ENCODE results near the gene HSPB7. TPM values are rescaled to one million over a fixed set of nuclear protein-coding genes. Genes with fewer than 3 reads are reported as not detected.
A peak's percentile ranks its signal among the peaks of the same experiment; 100 is the strongest.

Gene HSPB7
- total RNA-seq, 1 experiment from 2014 or later: 0.17 TPM

- peak; percentile 97 for DNase-seq (ENCODE audit: low read depth)
These were observed 41.8 kb downstream of the HSPB7 start, which contains the start of gene ZBTB17 for GRCh38 chr1:15975805-15976680. TSS of gene ZBTB17 (minus strand) at chr1:15976101. CDS start at chr1:15948495, 27,606 bp downstream.

DNA sequence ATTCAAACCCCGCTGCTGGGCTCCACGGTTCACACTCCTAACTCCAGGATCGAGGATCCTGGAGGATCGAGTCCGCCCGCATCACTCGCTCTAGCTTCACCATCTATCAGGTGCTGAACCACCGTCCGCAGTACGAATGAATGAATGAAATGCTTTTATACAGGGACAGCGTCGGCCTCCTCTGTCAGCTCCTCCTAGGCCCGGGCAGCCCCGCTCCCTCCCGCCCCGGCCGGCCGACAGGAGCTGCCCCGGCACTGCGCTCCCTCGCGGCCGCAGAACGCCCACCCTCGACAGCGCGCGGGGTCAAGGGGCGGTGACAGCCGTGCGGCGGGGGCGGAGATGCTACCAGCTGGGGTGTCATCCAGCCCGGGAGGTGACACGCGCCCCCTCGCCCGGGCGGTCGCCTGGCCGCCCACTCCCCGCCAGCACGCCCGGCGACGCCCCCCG, 42.5 kb downstream of the HSPB7 start:
- DNase-seq (ENCODE audit: low read depth): peak; percentile 73

GRCh38 chr1:15974855-15975254, 43.0 kb downstream of the HSPB7 start:
- no peak for DNase-seq (ENCODE audit: low read depth)

GRCh38 chr1:15973772-15974171, 44.1 kb downstream of the HSPB7 start:
- no peak for DNase-seq (ENCODE audit: low read depth)

- DNase-seq (ENCODE audit: low read depth): no peak
These were observed 45.4 kb downstream of the HSPB7 start for GRCh38 chr1:15972409-15972808.

DNA sequence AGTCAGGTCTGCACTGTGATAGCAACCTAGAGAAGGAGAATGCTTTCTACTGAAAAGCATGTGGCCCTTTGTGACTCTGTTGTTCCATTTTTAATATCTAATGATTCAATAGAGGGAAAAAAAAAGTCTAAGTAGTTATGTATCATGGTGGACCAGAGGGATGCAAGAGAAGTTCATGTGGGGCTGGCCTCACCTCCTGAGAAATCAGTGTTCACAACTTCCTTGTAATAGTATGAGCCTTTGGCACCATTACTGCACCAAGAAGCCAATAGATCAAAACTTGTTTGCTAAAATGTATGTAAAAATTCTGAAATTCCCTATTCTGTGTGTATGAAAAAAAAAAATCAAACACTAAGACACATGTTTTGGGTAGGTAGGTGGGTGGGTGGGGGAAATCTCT, 46.9 kb downstream of the HSPB7 start:
- no peak for DNase-seq (ENCODE audit: low read depth)

- no peak for DNase-seq (ENCODE audit: low read depth)
These were observed 48.4 kb downstream of the HSPB7 start for GRCh38 chr1:15969321-15969880.

DNA sequence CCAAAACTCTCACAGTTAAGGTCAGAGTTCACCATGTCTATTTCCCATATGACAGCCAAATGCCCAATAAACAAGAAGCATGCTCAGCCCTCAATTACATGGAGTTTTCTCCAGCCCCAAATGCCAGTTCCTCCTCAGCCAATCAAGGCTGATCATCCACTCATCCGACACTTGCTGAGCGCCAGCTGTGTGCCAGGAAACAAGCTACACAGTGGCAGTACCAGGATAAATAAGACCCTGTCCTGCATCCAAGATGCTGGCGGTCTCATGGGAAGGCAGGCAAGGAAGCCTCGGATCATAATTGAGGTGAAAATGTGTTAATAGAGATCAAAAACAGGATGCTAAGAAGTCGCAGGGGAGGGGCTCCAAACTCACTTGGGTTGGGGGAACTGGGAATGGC, 49.7 kb downstream of the HSPB7 start:
- no peak for DNase-seq (ENCODE audit: low read depth)

DNA sequence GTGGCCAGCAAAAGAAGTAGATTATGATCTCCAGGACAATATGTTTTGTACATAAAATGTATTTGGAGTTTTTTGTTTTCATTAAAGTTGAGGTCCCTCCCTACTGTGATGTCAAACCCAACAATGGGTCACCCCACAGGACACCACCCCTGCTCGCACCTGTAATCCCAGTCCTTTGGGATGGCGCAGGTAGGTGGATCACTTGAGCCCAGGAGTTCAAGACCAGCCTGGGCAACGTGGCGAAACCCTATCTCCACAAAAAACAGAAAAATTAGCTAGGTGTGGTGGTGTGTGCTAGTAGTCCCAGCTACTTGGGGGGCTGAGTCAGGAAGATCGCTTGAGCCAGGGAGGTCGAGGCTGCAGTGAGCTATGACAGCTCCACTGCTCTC, 50.9 kb downstream of the HSPB7 start:
- no peak for DNase-seq (ENCODE audit: low read depth)

DNA sequence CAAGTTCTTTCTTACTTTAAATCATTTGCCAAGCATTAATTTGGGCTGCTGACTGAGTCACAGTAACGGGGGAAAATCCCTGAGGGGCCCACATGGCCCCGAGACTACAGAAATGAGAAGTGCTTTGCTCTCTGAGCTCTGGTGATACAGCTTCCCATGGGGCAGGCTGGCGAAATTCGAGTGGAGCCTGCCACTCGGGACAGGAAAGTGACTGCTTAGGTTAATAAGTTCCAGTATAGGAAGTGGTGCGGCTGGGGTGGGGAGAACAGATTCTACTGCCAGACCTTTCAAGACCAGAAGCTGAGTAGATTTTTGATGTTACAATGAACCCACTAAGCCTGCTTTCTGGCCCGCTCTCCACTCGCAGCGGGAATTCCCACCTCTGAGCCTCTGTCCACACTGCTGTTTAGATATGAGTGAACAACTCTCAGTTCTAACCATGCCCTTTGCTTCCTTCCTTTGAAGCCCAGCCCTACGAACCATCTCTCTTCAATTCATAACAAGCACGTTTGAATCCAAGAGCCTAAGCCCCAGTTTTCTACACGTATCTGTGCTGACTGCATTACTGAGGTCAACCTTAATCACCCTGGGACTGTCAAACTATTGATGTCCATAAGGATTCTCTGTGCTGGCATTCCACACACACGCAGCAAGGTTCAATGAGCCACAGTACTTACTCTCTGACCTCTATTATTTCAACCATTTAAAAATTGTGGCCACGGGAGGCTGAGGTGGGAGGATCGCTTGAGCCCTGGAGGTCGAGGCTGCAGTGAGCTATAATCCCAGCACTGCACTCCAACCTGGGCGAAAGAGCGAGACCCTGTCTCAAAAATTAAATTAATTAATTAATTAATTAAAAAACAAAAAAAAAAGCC, 51.5 kb downstream of the HSPB7 start:
- peak; percentile 50 for DNase-seq (ENCODE audit: low read depth)

- DNase-seq (ENCODE audit: low read depth): no peak
These were observed 52.5 kb downstream of the HSPB7 start for GRCh38 chr1:15965228-15965767.

Other genes starting within 250 kb of the HSPB7 start
- 4.1 and 5.9 TPM in 2 replicates for gene UQCRHL, start 210.4 kb downstream of the HSPB7 start, total RNA-seq (2014; rRNA removed; shearing (Covaris generic))
- gene SPEN, start 170.3 kb downstream of the HSPB7 start, total RNA-seq (2014; rRNA removed; shearing (Covaris generic)): 14.9 and 22.3 TPM in 2 replicates
- 43.1 and 53.5 TPM in 2 replicates for gene ZBTB17, start 41.9 kb downstream of the HSPB7 start, total RNA-seq (2014; rRNA removed; shearing (Covaris generic))
- gene SRARP, start 13.8 kb downstream of the HSPB7 start, total RNA-seq (2014; rRNA removed; shearing (Covaris generic)): not detected in 2 replicates
- not detected in 2 replicates for gene CLCNKA, start 4.0 kb upstream of the HSPB7 start, total RNA-seq (2014; rRNA removed; shearing (Covaris generic))
- gene CLCNKB, start 25.7 kb upstream of the HSPB7 start, total RNA-seq (2014; rRNA removed; shearing (Covaris generic)): 0.11 and 0.33 TPM in 2 replicates
- 0.23 TPM in 1 of 2 replicates, not detected in the other for gene FAM131C, start 55.6 kb upstream of the HSPB7 start, total RNA-seq (2014; rRNA removed; shearing (Covaris generic))
- 50.8 and 67.7 TPM in 2 replicates for gene EPHA2, start 138.0 kb upstream of the HSPB7 start, total RNA-seq (2014; rRNA removed; shearing (Covaris generic))
- gene ARHGEF19, start 194.6 kb upstream of the HSPB7 start, total RNA-seq (2014; rRNA removed; shearing (Covaris generic)): 2.4 and 4.2 TPM in 2 replicates
- 2.6 and 21.4 TPM in 2 replicates for gene CPLANE2, start 219.1 kb upstream of the HSPB7 start, total RNA-seq (2014; rRNA removed; shearing (Covaris generic))